ENCODE measurements around the gene VN1R5. TPM values are rescaled to one million over a fixed set of nuclear protein-coding genes. Genes with fewer than 3 reads are reported as not detected.
A peak's percentile ranks its signal among the peaks of the same experiment; 100 is the strongest.

VN1R5 gene
- total RNA-seq, 1 experiment from 2014 or later = not detected

GRCh38 chr1:247216261-247216660, 39.6 kb upstream of the VN1R5 start:
- DNase-seq = no peak
- Histone ChIP-seq H2BK5ac (ENCODE audit: insufficient read length, low read length) (no peak overlapping the region), H3K18ac (ENCODE audit: insufficient read length, low read depth, low read length) (no peak overlapping the region), H3K4me2 (ENCODE audit: insufficient read depth, insufficient read length, low read length) (no peak overlapping the region), H3K27ac (ENCODE audit: insufficient read length, low read depth, low read length) (no peak overlapping the region), H2BK120ac (ENCODE audit: low read depth, low read length, poor library complexity, severe bottlenecking) (no peak overlapping the region), H2BK20ac (ENCODE audit: low read depth, low read length, poor library complexity, severe bottlenecking) (no peak overlapping the region), H2AFZ (ENCODE audit: low read length) (peak overlapping the region; percentile 87), H3K56ac (ENCODE audit: insufficient read length, low read depth, low read length) (no peak overlapping the region), H4K20me1 (ENCODE audit: control insufficient read depth, insufficient read depth, insufficient read length) (no peaks in the 10 kb centered on the region), H4K8ac (replicated peaks; ENCODE audit: insufficient read length, low read depth, low read length) (no peak overlapping the region), H2BK12ac (ENCODE audit: insufficient read length, low read depth, low read length) (no peak overlapping the region), H3K23ac (ENCODE audit: insufficient read length, low read depth, low read length) (no peak overlapping the region), H3K4me1 (ENCODE audit: insufficient read depth, low read length) (no peaks in the 10 kb centered on the region; the same call in 1 of the 2 replicates), H3K9me3 (ENCODE audit: control insufficient read depth, low read depth, low read length) (no peaks in the 10 kb centered on the region), H3K4ac (ENCODE audit: low read depth, low read length) (no peak overlapping the region), H3T11ph (ENCODE audit: low read length) (no peak overlapping the region), H3K23me2 (ENCODE audit: insufficient read length, low read depth, low read length, poor library complexity, severe bottlenecking) (no peaks in the 10 kb centered on the region), H4K5ac (ENCODE audit: insufficient read length, low read depth, low read length) (no peak overlapping the region), H2BK15ac (ENCODE audit: low read depth, low read length) (no peak overlapping the region), H4K91ac (ENCODE audit: insufficient read length, low read depth, low read length) (no peak overlapping the region), H3K27me3 (ENCODE audit: insufficient read depth, low read length) (no peaks in the 10 kb centered on the region), H3K14ac (ENCODE audit: insufficient read depth, low read length) (no peak overlapping the region), H3K79me1 (ENCODE audit: insufficient read depth, low read depth, low read length, poor library complexity, severe bottlenecking) (no peaks in the 10 kb centered on the region), H3K79me2 (ENCODE audit: insufficient read depth, low read length) (no peaks in the 10 kb centered on the region), H2AK5ac (ENCODE audit: insufficient read length, low read length) (no peak overlapping the region), H3K9ac (ENCODE audit: extremely low read depth, insufficient read length, low read length) (no peak overlapping the region)
- no CpG with 5 or more reads among the region's 3 CpGs for WGBS (ENCODE audit: extremely low coverage, insufficient read length, low lambda C conversion rate)
- Mint-ChIP-seq H3K9me3 (peaks cover 11 to 14% of the 10 kb centered on the region in 2 experiments), H3K36me3 (ENCODE audit: insufficient read depth in 1 of 3, low read depth in 3 of 3) (peaks cover 0 to 2% (median under 1%) of the 10 kb centered on the region in 3 experiments; a peak in 2 of 7 replicates), H3K27me3 (ENCODE audit: low read depth) (peaks cover 3% of the 10 kb centered on the region; the same call in 1 of the 2 replicates), H3K4me3 (no peak overlapping the region), H3K4me1 (peaks cover 4 to 11% of the 10 kb centered on the region in 2 experiments; a peak in 3 of 4 replicates), H3K27ac (no peak overlapping the region)
- TF ChIP-seq, protein P1, sequence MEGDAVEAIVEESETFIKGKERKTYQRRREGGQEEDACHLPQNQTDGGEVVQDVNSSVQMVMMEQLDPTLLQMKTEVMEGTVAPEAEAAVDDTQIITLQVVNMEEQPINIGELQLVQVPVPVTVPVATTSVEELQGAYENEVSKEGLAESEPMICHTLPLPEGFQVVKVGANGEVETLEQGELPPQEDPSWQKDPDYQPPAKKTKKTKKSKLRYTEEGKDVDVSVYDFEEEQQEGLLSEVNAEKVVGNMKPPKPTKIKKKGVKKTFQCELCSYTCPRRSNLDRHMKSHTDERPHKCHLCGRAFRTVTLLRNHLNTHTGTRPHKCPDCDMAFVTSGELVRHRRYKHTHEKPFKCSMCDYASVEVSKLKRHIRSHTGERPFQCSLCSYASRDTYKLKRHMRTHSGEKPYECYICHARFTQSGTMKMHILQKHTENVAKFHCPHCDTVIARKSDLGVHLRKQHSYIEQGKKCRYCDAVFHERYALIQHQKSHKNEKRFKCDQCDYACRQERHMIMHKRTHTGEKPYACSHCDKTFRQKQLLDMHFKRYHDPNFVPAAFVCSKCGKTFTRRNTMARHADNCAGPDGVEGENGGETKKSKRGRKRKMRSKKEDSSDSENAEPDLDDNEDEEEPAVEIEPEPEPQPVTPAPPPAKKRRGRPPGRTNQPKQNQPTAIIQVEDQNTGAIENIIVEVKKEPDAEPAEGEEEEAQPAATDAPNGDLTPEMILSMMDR (conservative IDR thresholded peaks at IDR 0.05) = no peak
